Measurements from ENCODE around the gene TRPC6. TPM values are rescaled to one million over a fixed set of nuclear protein-coding genes. Genes with fewer than 3 reads are reported as not detected.
"Not testable (repeated sequence)": the region's sequence is repeated elsewhere in the genome, so short reads cannot be mapped to it uniquely, and the experiment has no call there.

TRPC6 gene
- total RNA-seq, 1 experiment from 2014 or later, result not detected

GRCh38 chr11:101453682-101454081 lies 130.1 kb downstream of the TRPC6 start:
- peak; percentile 26 for DNase-seq (ENCODE audit: low spot score)

GRCh38 chr11:101448881-101449442 lies 134.8 kb downstream of the TRPC6 start:
- no peak for DNase-seq (ENCODE audit: low spot score)

- no peak for DNase-seq (ENCODE audit: low spot score)
Observed at GRCh38 chr11:101446726-101447125, 137.1 kb downstream of the TRPC6 start.

GRCh38 chr11:101446238-101446637 lies 137.6 kb downstream of the TRPC6 start:
- DNase-seq (ENCODE audit: low spot score), result peak; percentile 41

- peak; percentile 42 for DNase-seq (ENCODE audit: low spot score)
Observed at GRCh38 chr11:101445761-101446160, 138.0 kb downstream of the TRPC6 start.

DNA sequence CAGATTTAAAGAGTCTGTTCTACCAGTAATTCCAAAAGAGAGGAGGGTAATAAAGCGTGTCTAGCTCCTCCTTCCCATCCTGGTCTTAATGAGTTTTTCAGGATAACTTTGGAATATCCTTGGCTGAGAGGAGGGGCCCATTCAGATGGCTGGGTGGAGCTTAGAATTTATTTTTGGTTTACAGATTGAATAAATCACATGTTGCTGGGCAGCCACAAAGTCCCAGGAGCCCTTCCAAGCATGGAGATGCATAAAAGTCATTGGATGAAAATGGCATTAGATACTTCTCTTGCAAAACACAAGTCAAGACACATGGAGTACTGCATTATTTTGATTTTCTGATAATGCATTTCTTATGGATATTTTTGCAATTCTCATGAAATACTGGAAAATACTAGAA lies 139.0 kb downstream of the TRPC6 start:
- DNase-seq (ENCODE audit: low spot score), result no peak

DNA sequence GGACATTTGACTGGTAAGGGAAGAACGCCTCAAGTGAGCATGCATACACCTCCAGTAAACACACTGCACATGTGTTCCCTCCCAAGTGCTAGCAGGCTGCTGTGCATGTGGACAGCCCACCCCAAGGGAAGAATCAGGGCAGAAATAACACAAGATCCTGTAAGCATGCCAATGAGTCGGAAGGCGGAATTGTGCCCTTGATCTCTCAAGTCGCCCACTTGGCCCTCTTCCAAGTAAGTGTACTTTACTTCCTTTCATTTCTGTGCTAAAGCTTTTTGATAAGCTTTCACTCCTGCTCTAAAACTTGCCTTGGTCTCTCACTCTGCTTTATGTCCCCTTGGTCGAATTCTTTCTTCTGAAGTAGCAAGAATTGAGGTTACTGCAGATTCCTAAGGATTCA lies 139.6 kb downstream of the TRPC6 start:
- no peak for DNase-seq (ENCODE audit: low spot score)

DNA sequence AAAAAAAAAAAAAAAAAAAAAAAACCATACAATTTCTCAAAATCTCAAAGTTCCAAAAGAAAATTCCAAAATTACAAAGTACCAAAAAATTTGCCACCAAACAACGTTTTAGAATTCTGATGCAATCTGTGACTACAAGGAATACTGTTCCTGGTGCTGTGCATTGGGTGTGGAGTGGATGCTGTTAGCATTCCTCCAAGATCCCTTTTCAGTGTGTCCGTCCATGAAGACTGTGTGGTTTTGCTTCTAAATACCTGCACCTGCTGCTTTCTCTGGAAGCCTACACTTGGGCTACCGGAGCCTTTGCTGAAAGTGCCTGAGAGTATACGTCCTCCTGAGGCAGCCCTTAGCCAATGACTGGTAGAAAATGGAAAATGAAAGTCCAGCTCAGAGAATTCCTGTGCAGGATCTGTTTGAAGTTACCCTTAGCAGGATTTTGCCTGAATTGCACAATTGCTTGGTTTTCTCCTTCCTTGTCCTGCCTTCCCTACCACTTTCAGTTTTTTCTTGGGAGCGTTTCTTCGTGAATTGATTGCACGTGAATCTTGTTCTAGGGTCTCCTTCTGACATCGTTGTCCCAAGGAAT lies 140.8 kb downstream of the TRPC6 start:
- DNase-seq (ENCODE audit: low spot score), result no peak

DNA sequence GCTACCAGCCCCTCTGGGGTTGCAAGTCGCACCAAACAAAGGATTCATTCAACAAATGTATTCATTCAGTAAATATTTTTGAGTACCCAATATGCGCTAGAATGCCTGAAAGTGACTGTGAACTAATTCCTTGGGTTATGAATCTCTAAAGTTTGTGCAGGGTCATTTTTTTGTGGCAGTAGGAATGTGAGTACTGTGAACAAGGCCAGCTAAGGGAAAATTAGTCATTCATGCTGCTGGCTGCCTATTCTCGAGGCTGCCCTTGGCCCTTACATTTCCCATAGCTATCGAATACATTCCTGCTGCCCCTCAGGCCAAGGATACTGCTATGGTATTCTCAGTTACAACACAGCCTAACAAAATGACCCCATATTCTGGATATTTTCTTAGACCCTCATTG lies 141.6 kb downstream of the TRPC6 start:
- DNase-seq (ENCODE audit: low spot score), result no peak

- no peak for DNase-seq (ENCODE audit: low spot score)
Observed at GRCh38 chr11:101441747-101442146, 142.1 kb downstream of the TRPC6 start.

GRCh38 chr11:101439488-101439887 lies 144.3 kb downstream of the TRPC6 start:
- DNase-seq (ENCODE audit: low spot score), result no peak

GRCh38 chr11:101438708-101439107 lies 145.1 kb downstream of the TRPC6 start:
- not testable (repeated sequence) for DNase-seq (ENCODE audit: low spot score)

- DNase-seq (ENCODE audit: low spot score), result no peak
Observed at GRCh38 chr11:101438126-101438525, 145.7 kb downstream of the TRPC6 start.

- DNase-seq (ENCODE audit: low spot score), result peak; percentile 36
Observed at GRCh38 chr11:101436511-101437142, 147.2 kb downstream of the TRPC6 start.

DNA sequence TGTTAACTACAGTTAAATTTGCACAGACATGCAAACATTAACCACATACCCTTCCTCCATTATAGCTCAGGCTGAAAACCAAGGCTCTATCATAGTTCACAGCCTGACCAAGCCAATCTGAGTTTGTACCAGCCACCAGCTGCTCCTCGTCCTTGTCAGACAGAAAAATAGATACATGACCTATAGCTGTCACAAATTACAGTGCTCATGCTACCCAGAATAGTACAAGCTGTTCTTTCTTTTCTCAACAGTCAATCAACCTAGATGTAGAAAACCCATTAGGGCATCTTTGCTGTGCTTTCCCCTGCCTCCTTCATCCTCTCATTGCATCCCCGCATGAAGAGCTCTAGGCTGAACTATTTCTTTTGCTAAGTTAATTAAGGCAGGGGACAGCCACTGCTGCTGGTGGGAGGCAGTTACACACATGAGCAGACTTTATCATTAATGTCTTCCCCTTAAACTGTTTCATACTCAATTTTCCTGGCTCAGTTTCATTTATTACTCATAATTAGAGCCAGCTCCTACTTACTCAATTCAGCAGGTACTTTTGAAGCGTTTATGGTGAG lies 148.3 kb downstream of the TRPC6 start:
- DNase-seq (ENCODE audit: low spot score), result no peak

GRCh38 chr11:101434026-101434643 lies 149.7 kb downstream of the TRPC6 start:
- DNase-seq (ENCODE audit: low spot score), result no peak

GRCh38 chr11:101433151-101433550 lies 150.7 kb downstream of the TRPC6 start:
- no peak for DNase-seq (ENCODE audit: low spot score)

- DNase-seq (ENCODE audit: low spot score), result no peak
Observed at GRCh38 chr11:101429703-101430540, 153.9 kb downstream of the TRPC6 start.

- no peak for DNase-seq (ENCODE audit: low spot score)
Observed at GRCh38 chr11:101428918-101429317, 154.9 kb downstream of the TRPC6 start.

DNA sequence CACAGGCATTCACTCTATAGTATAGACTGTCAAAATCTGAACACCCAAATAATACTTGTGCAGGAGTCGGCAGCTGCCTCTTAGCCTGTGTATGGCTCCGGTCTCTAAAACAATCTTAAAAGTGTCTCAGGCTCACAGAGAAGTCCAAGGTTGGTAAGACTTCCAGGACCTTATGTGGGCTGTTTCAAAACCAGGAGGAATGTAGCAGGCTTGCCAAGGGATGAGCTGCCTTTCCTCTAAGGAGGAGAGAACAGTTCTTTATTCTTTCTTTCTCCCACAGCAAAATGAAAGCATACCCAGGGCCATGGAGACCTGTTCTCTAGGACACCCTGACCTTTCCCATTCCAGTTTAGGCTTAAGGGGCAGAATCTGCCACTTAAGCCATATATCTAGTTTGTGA lies 176.5 kb downstream of the TRPC6 start:
- DNase-seq (ENCODE audit: low spot score), result no peak

Data from A172 (cell line).